HepG2 (cell line): Measurements from ENCODE around the gene KCNA3. TPM values are rescaled to one million over a fixed set of nuclear protein-coding genes. Genes with fewer than 3 reads are reported as not detected.

Experiments used
- ATAC-seq: fragments of 200-7000 bp; cut with Tn5 transposase; 3 replicates; pipeline ENCODE4 v1.9.1; 2020; ENCODE audit warnings: mild to moderate bottlenecking, moderate library complexity
- BruUV-seq: library from RNA; stranded (reverse); fragments of 400-500 nt; replicated peaks from 2 replicates; lab custom pipeline; 2021; lab: Mats Ljungman, UMichigan
- CTCF ChIA-PET: fragments of 300-600 bp; formaldehyde crosslinking; extraction: SDS; loops from one replicate; lab custom pipeline; 2021; ENCODE audit warnings: low total read pairs, inconsistent platforms, low intra/inter-chr PET ratio; lab: Yijun Ruan, JAX
- POLR2A ChIA-PET: fragments of 350-600 bp; sonication (Branson Sonifier 250); formaldehyde crosslinking; loops from one replicate; lab custom pipeline; 2020; ENCODE audit warnings: antibody characterized with exemption, inconsistent platforms; lab: Yijun Ruan, JAX
- DNase-seq: peaks from one replicate; pipeline ENCODE4 v3.0.0-alpha.2; 2015; ENCODE audit warnings: low spot score
- FAIRE-seq: peaks from 3 replicates; lab custom pipeline; 2011; peaks lifted over from hg19 to GRCh38; lab: Jason Lieb, UNC
- H2AFZ ChIP-seq: one replicate; pipeline ENCODE4 v1.6.1; 2011; ENCODE audit warnings: low read length, inconsistent platforms
- H3K27ac ChIP-seq: fragments of 300-600 bp; 3 replicates; pipeline ENCODE4 v1.8.0; 2011; ENCODE audit warnings: mixed run types, mild to moderate bottlenecking, mixed read lengths, low read length, inconsistent platforms; ENCODE audit not compliant: insufficient read depth; ENCODE audit errors: extremely low read length
- H3K27me3 ChIP-seq, 2 experiments: fragments of 200-600 bp in 1 of 2; 2 replicates in 1 of 2; 3 replicates in 1 of 2; pipeline versions ENCODE4 v1.6.0 to v1.8.0; 2011; ENCODE audit warnings: low read length in 2 of 2, mild to moderate bottlenecking in 2 of 2, moderate library complexity in 2 of 2, inconsistent platforms in 1 of 2; ENCODE audit not compliant: insufficient read depth in 2 of 2, control insufficient read depth in 1 of 2
- H3K36me3 ChIP-seq, 2 experiments: fragments of 200-600 bp in 1 of 2; replicated peaks in 1 of 2; 2 replicates in 1 of 2; 3 replicates in 1 of 2; pipeline versions ENCODE4 v1.5.1 to v1.8.0; 2011; ENCODE audit warnings: low read length in 2 of 2, inconsistent platforms in 1 of 2; ENCODE audit not compliant: insufficient read depth in 2 of 2, control insufficient read depth in 1 of 2
- H3K4me1 ChIP-seq: 2 replicates; pipeline ENCODE4 v1.5.1; 2012; ENCODE audit warnings: low read length, inconsistent platforms; ENCODE audit not compliant: insufficient read depth
- H3K4me2 ChIP-seq: 2 replicates; pipeline ENCODE4 v1.6.0; 2011; ENCODE audit warnings: low read depth, low read length, inconsistent platforms
- H3K4me3 ChIP-seq, 3 experiments: fragments of 200-600 bp in 1 of 3; sonication (generic), shearing (Covaris generic) in 1 of 3; replicated peaks in 1 of 3; 2 replicates each; pipeline ENCODE4 v1.5.1; 2011 to 2016; ENCODE audit warnings: low read length in 3 of 3, inconsistent platforms in 2 of 3, low read depth in 2 of 3, mild to moderate bottlenecking in 2 of 3, control low read depth in 1 of 3, mixed read lengths in 1 of 3; ENCODE audit not compliant: insufficient read depth in 1 of 3
- H3K79me2 ChIP-seq: one replicate; pipeline ENCODE4 v1.6.1; 2011; ENCODE audit warnings: low read length, inconsistent platforms; ENCODE audit not compliant: insufficient read depth
- H3K9ac ChIP-seq: 2 replicates; pipeline ENCODE4 v1.6.0; 2011; ENCODE audit warnings: mild to moderate bottlenecking, low read depth, low read length, inconsistent platforms; ENCODE audit not compliant: insufficient read depth
- H3K9me3 ChIP-seq: 2 replicates; pipeline ENCODE4 v1.5.1; 2012; ENCODE audit warnings: mild to moderate bottlenecking, low read length
- H4K20me1 ChIP-seq: 2 replicates; pipeline ENCODE4 v1.6.0; 2011; ENCODE audit warnings: inconsistent platforms, mild to moderate bottlenecking, low read length, moderate library complexity; ENCODE audit not compliant: insufficient read depth
- RCOR2 ChIP-seq: IDR thresholded peaks from 2 replicates; pipeline ENCODE4 v1.6.1; 2016; ENCODE audit warnings: missing biosample characterization, missing genetic modification reagents
- RERE ChIP-seq: IDR thresholded peaks from 2 replicates; pipeline ENCODE4 v1.6.1; 2016; ENCODE audit warnings: low read depth, missing genetic modification reagents, missing compliant biosample characterization
- THAP8 ChIP-seq: sonication (generic); formaldehyde crosslinking; IDR thresholded peaks from 2 replicates; pipeline ENCODE4 v1.5.1; 2020; ENCODE audit warnings: missing genetic modification reagents, mild to moderate bottlenecking, borderline replicate concordance
- ZNF263 ChIP-seq: sonication (generic); formaldehyde crosslinking; IDR thresholded peaks from 2 replicates; pipeline ENCODE4 v1.4.0; 2020; ENCODE audit warnings: missing genetic modification reagents
- ZNF3 ChIP-seq: IDR thresholded peaks from 2 replicates; pipeline ENCODE4 v1.7.0; 2017; ENCODE audit warnings: inconsistent platforms
- ZNF709 ChIP-seq: sonication (generic); formaldehyde crosslinking; IDR thresholded peaks from 2 replicates; pipeline ENCODE4 v1.5.0; 2020; ENCODE audit warnings: mild to moderate bottlenecking, missing genetic modification reagents
- WGBS: methylation state at CpG from one replicate; pipeline ENCODE4 v1.1.6; 2017; ENCODE audit warnings: low lambda C conversion rate; 5-methylcytosine and 5-hydroxymethylcytosine counted together
- in situ Hi-C: cut with HindIII; loops from 2 replicates; pipeline ENCODE4 v1.10.0; 2017; ENCODE audit warnings: low pct_unique_long_range_greater_than_20kb; ENCODE audit not compliant: extremely low pct_ligation_motif_present
- intact Hi-C: fragments of 100-400 bp; cut with micrococcal nuclease; formaldehyde crosslinking; loops from one replicate; pipeline ENCODE4 v1.10.0; 2022; ENCODE audit not compliant: unreplicated experiment
- polyA plus RNA-seq, 8 experiments: library from polyadenylated mRNA; depleted of rRNA in 3 of 8; stranded (reverse) in 7 of 8; unstranded in 1 of 8; fragments of >200 nt; fragmentation: Illumina TruSeq in 4 of 8; extraction: Trizol in 4 of 8; gene quantifications; 2 replicates each; pipeline versions ENCODE4 v1.2.1 to v1.2.3, GENCODE V29; 2011 to 2016; ENCODE audit warnings: low read depth in 4 of 8, missing spikeins in 1 of 8, mixed read lengths in 1 of 8; ENCODE audit not compliant: insufficient read depth in 1 of 8
- total RNA-seq, 5 experiments: library from RNA; depleted of rRNA; stranded (reverse); fragments of >200 nt; fragmentation: Illumina TruSeq; extraction: Trizol; gene quantifications; 2 replicates each; pipeline ENCODE4 v1.2.3, GENCODE V29; 2016; ENCODE audit warnings: low read depth in 1 of 5
- TF ChIP-seq, protein P1 (sequence below): sonication (generic); formaldehyde crosslinking; IDR thresholded peaks from 2 replicates; pipeline ENCODE4 v1.4.0; 2020; ENCODE audit warnings: missing genetic modification reagents; ENCODE audit errors: not compliant biosample characterization
- TF ChIP-seq, protein P2 (sequence below): sonication (generic); formaldehyde crosslinking; IDR thresholded peaks from 2 replicates; pipeline ENCODE4 v1.5.1; 2020; ENCODE audit warnings: mild to moderate bottlenecking, missing genetic modification reagents, borderline replicate concordance
- TF ChIP-seq, protein P3 (sequence below): IDR thresholded peaks from 2 replicates; pipeline ENCODE4 v1.4.0; 2020; ENCODE audit warnings: mild to moderate bottlenecking, missing genetic modification reagents

The KCNA3 gene
- total and polyA plus RNA-seq, 2 of the 13 experiments (the other 11 are each of a cell fraction or from before 2014, with no cell fraction given) = not detected

- no TSS peak for BruUV-seq
- no peaks in the 10 kb centered on the region for H3K36me3 ChIP-seq
- DNase-seq = no peak
- intact Hi-C loops = no loop called here
- CTCF ChIA-PET = no interaction called here
- no peaks in the 10 kb centered on the region for H3K9me3 ChIP-seq
- no peak overlapping the region for H3K27ac ChIP-seq
- WGBS = 3% methylated on average over 1 of the region's 1 CpG
- in situ Hi-C loops = no loop called here
- no peaks in the 10 kb centered on the region; a peak in 2 of 5 replicates for H3K27me3 ChIP-seq
- FAIRE-seq = no peak
- no peaks in the 10 kb centered on the region for H3K79me2 ChIP-seq
- no peak overlapping the region for H3K4me2 ChIP-seq
- ATAC-seq = no peak
- POLR2A ChIA-PET = no interaction called here
- H4K20me1 ChIP-seq = no peaks in the 10 kb centered on the region
- H3K4me1 ChIP-seq = no peaks in the 10 kb centered on the region
- no peak overlapping the region for H2AFZ ChIP-seq
- no peak overlapping the region for H3K4me3 ChIP-seq
- H3K9ac ChIP-seq = no peak overlapping the region
- TF ChIP-seq ZNF3 (CRISPR knock-in tag) (no peak), THAP8 (CRISPR knock-in tag) (no peak), ZNF263 (CRISPR knock-in tag) (no peak), ZNF709 (CRISPR knock-in tag) (no peak), RCOR2 (CRISPR knock-in tag) (no peak), RERE (no peak)
- TF ChIP-seq, protein P1, sequence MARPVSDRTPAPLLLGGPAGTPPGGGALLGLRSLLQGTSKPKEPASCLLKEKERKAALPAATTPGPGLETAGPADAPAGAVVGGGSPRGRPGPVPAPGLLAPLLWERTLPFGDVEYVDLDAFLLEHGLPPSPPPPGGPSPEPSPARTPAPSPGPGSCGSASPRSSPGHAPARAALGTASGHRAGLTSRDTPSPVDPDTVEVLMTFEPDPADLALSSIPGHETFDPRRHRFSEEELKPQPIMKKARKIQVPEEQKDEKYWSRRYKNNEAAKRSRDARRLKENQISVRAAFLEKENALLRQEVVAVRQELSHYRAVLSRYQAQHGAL (CRISPR knock-in tag) = no peak
- TF ChIP-seq, protein P2, sequence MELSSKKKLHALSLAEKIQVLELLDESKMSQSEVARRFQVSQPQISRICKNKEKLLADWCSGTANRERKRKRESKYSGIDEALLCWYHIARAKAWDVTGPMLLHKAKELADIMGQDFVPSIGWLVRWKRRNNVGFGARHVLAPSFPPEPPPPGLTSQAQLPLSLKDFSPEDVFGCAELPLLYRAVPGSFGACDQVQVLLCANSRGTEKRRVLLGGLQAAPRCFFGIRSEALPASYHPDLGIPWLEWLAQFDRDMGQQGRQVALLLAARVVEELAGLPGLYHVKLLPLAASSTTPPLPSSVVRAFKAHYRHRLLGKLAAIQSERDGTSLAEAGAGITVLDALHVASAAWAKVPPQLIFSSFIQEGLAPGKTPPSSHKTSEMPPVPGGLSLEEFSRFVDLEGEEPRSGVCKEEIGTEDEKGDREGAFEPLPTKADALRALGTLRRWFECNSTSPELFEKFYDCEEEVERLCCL = no peak
- TF ChIP-seq, protein P3, sequence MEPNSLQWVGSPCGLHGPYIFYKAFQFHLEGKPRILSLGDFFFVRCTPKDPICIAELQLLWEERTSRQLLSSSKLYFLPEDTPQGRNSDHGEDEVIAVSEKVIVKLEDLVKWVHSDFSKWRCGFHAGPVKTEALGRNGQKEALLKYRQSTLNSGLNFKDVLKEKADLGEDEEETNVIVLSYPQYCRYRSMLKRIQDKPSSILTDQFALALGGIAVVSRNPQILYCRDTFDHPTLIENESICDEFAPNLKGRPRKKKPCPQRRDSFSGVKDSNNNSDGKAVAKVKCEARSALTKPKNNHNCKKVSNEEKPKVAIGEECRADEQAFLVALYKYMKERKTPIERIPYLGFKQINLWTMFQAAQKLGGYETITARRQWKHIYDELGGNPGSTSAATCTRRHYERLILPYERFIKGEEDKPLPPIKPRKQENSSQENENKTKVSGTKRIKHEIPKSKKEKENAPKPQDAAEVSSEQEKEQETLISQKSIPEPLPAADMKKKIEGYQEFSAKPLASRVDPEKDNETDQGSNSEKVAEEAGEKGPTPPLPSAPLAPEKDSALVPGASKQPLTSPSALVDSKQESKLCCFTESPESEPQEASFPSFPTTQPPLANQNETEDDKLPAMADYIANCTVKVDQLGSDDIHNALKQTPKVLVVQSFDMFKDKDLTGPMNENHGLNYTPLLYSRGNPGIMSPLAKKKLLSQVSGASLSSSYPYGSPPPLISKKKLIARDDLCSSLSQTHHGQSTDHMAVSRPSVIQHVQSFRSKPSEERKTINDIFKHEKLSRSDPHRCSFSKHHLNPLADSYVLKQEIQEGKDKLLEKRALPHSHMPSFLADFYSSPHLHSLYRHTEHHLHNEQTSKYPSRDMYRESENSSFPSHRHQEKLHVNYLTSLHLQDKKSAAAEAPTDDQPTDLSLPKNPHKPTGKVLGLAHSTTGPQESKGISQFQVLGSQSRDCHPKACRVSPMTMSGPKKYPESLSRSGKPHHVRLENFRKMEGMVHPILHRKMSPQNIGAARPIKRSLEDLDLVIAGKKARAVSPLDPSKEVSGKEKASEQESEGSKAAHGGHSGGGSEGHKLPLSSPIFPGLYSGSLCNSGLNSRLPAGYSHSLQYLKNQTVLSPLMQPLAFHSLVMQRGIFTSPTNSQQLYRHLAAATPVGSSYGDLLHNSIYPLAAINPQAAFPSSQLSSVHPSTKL (CRISPR knock-in tag) = no peak
Observed at GRCh38 chr1:110708974-110709440, 34.3 kb upstream of the KCNA3 start.
